CMK (cell line): ENCODE measurements around the gene OR5D18.
"Not testable (repeated sequence)": the region's sequence is repeated elsewhere in the genome, so short reads cannot be mapped to it uniquely, and the experiment has no call there.

Experiments
- DNase-seq: peaks from one replicate; pipeline ENCODE4 v3.0.0-alpha.2; 2010; ENCODE audit warnings: low read depth

Gene OR5D18

DNA sequence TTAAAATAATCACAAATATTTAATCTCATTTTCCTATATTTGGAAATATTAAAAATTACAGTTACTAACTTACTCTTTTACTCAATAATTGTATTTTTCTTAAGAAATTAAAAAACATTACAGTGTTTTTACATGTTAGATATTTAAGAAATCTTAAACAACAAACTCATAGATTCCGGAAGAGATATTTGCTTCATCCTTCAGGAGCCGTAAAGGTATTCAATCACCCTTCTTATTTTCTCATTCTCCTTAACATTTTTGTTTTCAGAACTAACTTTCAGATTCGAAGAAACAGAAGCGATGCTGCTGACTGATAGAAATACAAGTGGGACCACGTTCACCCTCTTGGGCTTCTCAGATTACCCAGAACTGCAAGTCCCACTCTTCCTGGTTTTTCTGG is at the start of gene OR5D18:
Gene OR5D18, plus strand, starts transcription at position 301 of the 400 bp plus-strand sequence. Its CDS starts 0 bp downstream, at position 301.
- no peak for DNase-seq

DNA sequence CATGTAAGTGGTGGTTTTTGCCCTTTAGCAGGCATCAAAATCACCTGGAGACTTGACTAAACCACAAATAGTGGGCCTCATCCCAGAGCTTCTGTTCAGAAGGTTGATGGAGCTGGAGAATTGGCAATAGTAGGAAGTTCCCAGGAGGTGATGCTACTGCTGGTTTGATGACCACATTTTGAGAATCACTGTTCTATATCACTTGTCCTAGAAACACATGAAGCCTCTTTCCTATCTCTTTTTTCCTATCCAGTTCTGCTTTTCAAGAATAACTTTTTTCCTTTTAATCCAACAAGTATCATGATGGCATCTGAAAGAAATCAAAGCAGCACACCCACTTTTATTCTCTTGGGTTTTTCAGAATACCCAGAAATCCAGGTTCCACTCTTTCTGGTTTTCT is 46.3 kb upstream of the OR5D18 start, which contains the start of gene OR5D13:
Gene OR5D13, plus strand, starts transcription at position 301 of the 400 bp plus-strand sequence. Its CDS starts 0 bp downstream, at position 301.
- no peak for DNase-seq

DNA sequence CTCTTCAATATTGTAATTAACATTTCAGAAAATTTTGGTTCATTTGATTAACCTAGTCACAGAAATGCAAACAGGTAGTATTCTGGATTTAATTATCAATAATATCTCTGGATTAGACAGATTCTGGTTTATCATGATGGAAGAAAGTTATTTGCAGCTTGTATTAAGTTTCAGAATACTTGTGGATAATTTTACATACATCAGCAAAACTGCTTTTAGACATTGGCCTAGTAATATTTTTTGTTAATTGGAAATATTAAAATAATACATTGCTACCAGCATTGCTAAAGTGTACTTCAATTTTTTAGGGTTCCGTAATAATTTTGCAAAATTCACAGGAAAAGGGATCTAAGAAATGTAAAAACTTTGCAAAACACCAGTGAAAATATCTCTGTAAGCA is 27.8 kb upstream of the OR5D18 start:
- no peak for DNase-seq

GRCh38 chr11:55793321-55793720 is 26.1 kb upstream of the OR5D18 start:
- no peak for DNase-seq

DNA sequence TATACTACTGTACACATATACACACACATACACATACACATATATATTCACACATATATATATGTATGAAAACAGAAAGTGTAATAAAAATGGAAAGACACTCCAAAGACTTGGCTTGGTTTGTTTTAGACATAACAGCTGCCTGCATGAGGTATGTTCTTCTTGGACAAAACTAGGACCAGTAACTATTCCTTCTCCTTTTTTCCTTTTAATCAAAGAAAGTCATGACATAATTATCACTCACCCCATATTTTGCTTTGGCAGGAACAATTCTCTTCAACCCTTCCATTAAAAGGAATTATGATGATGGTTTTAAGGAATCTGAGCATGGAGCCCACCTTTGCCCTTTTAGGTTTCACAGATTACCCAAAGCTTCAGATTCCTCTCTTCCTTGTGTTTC is 24.2 kb upstream of the OR5D18 start, which contains the start of gene OR5D14:
Gene OR5D14, plus strand, starts transcription at position 301 of the 400 bp plus-strand sequence. Its CDS starts 0 bp downstream, at position 301.
- DNase-seq: no peak

DNA sequence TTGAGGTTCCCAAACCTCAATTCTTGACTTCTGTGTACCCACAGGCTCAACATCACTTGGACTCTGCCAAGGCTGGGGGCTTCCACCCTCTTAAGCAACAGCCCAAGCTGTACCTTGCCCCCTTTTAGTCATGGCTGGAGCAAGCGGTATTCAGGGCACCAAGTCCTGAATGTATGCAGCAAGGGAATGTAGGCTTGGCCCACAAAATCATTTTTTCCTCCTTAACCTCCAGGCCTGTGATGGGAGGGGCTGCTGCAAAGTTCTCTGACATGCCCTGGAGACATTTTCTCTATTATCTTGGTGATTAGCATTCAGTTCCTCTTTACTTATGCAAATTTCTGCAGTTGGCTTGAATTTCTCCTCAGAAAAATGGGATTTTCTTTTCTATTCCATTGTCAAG is 13.2 kb upstream of the OR5D18 start:
- no peak for DNase-seq

- DNase-seq: no peak
Observed at GRCh38 chr11:55811067-55811466, 8.4 kb upstream of the OR5D18 start, which contains the start of gene OR5L1. Gene OR5L1, plus strand, starts transcription at chr11:55811367. Its CDS starts 100 bp downstream, at chr11:55811467.

DNA sequence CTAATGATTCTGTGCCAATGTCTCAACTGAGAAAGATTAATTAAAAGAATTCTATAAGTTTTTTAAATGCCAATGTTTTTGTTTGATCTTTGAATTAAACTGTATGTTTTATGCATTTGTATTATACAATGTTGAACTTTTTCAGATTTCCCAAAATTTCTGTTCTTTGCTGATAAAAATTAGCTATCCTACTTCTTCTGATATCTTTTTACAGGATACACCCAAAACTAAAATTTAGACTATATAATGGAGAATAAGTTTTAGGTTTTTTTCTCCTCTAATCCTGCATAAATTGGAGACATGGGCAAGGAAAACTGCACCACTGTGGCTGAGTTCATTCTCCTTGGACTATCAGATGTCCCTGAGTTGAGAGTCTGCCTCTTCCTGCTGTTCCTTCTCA is 7.5 kb downstream of the OR5D18 start, which contains the start of gene OR5L2:
Gene OR5L2, plus strand, starts transcription at position 301 of the 400 bp plus-strand sequence. Its CDS starts 0 bp downstream, at position 301.
- DNase-seq: no peak

DNA sequence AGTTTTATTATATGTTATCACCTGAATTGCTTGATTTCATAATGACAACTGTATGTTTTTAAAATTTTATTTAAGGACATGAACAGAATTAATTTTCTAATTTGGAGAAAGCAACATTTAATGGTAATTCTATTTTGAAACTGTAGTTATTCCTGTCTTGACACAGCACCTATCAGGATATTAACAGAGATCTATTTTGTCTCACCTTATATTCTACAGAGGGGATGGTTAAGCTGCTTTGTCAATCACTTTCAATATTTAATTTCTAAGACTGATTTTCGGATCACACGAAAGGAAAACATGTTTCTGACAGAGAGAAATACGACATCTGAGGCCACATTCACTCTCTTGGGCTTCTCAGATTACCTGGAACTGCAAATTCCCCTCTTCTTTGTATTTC is 19.0 kb downstream of the OR5D18 start, which contains the start of gene OR5D16:
Gene OR5D16, plus strand, starts transcription at position 301 of the 400 bp plus-strand sequence. Its CDS starts 0 bp downstream, at position 301.
- DNase-seq: no peak

GRCh38 chr11:55847453-55847852 is 28.0 kb downstream of the OR5D18 start:
- no peak for DNase-seq

DNA sequence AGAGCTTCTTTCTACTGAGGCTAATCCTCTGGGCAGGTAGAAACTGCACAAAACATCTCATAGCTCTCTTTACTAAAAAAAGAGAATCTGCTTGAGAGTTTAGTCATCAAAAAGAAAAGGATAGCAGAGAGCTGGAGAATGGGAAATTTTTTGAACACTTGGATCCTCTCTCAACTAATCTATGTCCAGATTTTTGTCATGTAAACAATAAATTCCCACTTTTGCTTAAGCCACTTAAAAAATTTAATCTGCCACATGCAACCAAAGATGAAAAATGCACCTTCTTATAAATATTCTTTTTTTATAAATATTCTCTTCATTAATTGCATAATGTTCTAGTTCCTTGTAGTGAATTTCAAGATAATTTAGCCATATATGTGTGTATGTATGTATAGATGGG is 29.6 kb downstream of the OR5D18 start:
- DNase-seq: no peak

- no peak for DNase-seq
Observed at GRCh38 chr11:55852141-55852540, 32.7 kb downstream of the OR5D18 start.

- DNase-seq: no peak
Observed at GRCh38 chr11:55854704-55855103, 35.3 kb downstream of the OR5D18 start.

DNA sequence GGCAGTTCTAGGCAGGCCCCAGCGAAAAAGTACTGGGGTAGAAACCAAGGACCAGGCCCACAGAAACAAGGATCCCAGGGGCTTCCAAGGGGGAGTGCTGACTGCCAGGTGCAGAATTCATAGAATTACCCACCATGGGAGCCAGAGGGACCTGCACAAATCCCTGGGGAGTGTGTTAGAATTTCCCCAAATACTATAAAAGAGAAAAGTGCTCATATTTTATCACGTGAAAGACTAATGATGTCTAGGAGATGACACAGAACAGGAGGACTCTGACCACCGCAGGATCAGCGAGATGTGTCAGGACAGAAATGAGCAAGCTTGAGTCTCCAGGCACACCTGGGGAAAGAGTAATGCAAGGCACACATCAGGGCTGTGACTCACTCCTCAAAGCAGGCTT is 47.9 kb downstream of the OR5D18 start:
- not testable (repeated sequence) for DNase-seq
